HCT116 (cell line): ENCODE results near the gene ITGA7. TPM values are rescaled to one million over a fixed set of nuclear protein-coding genes. Genes with fewer than 3 reads are reported as not detected.

ENCODE experiments used
- ATAC-seq: fragments of 200-7000 bp; cut with Tn5 transposase; 2 replicates; pipeline ENCODE4 v1.9.1; 2020; ENCODE audit warnings: mild to moderate bottlenecking, moderate library complexity
- BruUV-seq: library from RNA; stranded (reverse); fragments of 400-500 nt; replicated peaks from 2 replicates; lab custom pipeline; 2021; lab: Mats Ljungman, UMichigan
- CTCF ChIA-PET: fragments of 300-600 bp; sonication (Branson Sonifier 250); formaldehyde crosslinking; loops from one replicate; lab custom pipeline; 2021; ENCODE audit warnings: antibody characterized with exemption; lab: Charles Lee
- POLR2A ChIA-PET: fragments of 300-600, 350-600 bp; sonication (Branson Sonifier 250); formaldehyde crosslinking; loops from one replicate; lab custom pipeline; 2021; ENCODE audit warnings: antibody characterized with exemption; lab: Charles Lee
- RAD21 ChIA-PET, 2 experiments: fragments of 300-600 bp; sonication (Branson Sonifier 250); formaldehyde crosslinking; loops; one replicate each; lab custom pipeline; 2023; ENCODE audit warnings: low total read pairs in 2 of 2; ENCODE audit not compliant: uncharacterized antibody in 2 of 2, unreplicated experiment in 2 of 2, low non-redundant PET in 1 of 2; lab: Charles Lee
- DNase-seq: peaks from one replicate; pipeline ENCODE4 v3.0.0-alpha.2; 2010; ENCODE audit warnings: low read depth, low spot score
- H2AFZ ChIP-seq: fragments of 200-600 bp; shearing (Covaris generic), sonication (generic); 2 replicates; pipeline ENCODE4 v1.6.1; 2017; ENCODE audit warnings: low read depth, mixed run types, mixed read lengths, antibody characterized with exemption, low read length; ENCODE audit not compliant: poor library complexity, severe bottlenecking
- H3K27ac ChIP-seq: 2 replicates; pipeline ENCODE4 v1.5.1; 2012; ENCODE audit warnings: low read depth, low read length
- H3K27me3 ChIP-seq: fragments of 200-600 bp; sonication (generic); 2 replicates; pipeline ENCODE4 v1.6.1; 2016; ENCODE audit warnings: mixed run types, low read length, mixed read lengths; ENCODE audit not compliant: insufficient read depth
- H3K36me3 ChIP-seq, 2 experiments: fragments of 200-500 bp in 1 of 2; fragments of 200-600 bp in 1 of 2; sonication (Bioruptor generic) in 1 of 2; sonication (generic) in 1 of 2; 2 replicates each; pipeline versions ENCODE4 v1.5.1 to v1.6.1; 2014 to 2016; ENCODE audit warnings: low read length in 2 of 2, inconsistent platforms in 1 of 2, mixed read lengths in 1 of 2, mixed run types in 1 of 2; ENCODE audit not compliant: insufficient read depth in 2 of 2, control insufficient read depth in 1 of 2
- H3K4me1 ChIP-seq, 2 experiments: fragments of 200-600 bp in 1 of 2; sonication (generic) in 1 of 2; 2 replicates each; pipeline versions ENCODE4 v1.5.1 to v1.6.1; 2012 to 2017; ENCODE audit warnings: low read length in 2 of 2, inconsistent platforms in 1 of 2, mild to moderate bottlenecking in 1 of 2, mixed read lengths in 1 of 2, mixed run types in 1 of 2, moderate library complexity in 1 of 2; ENCODE audit not compliant: insufficient read depth in 2 of 2, control insufficient read depth in 1 of 2
- H3K4me2 ChIP-seq: fragments of 200-600 bp; sonication (generic); 2 replicates; pipeline ENCODE4 v1.6.1; 2017; ENCODE audit warnings: mixed run types, low read length, mixed read lengths
- H3K4me3 ChIP-seq, 2 experiments: fragments of 200-600 bp in 1 of 2; sonication (generic) in 1 of 2; replicated peaks in 1 of 2; 2 replicates each; pipeline ENCODE4 v1.5.1; 2011 to 2016; ENCODE audit warnings: low read length in 2 of 2, control low read depth in 1 of 2, low read depth in 1 of 2, mild to moderate bottlenecking in 1 of 2, mixed read lengths in 1 of 2, mixed run types in 1 of 2
- H3K79me2 ChIP-seq: fragments of 200-600 bp; sonication (generic); 2 replicates; pipeline ENCODE4 v1.6.1; 2017; ENCODE audit warnings: mild to moderate bottlenecking, mixed run types, low read length, moderate library complexity, mixed read lengths; ENCODE audit not compliant: insufficient read depth
- H3K9ac ChIP-seq: fragments of 200-600 bp; sonication (generic); 2 replicates; pipeline ENCODE4 v1.6.1; 2016; ENCODE audit warnings: low read length, mixed read lengths
- H3K9me2 ChIP-seq: fragments of 200-600 bp; sonication (generic), shearing (Covaris generic); 2 replicates; pipeline ENCODE4 v1.6.1; 2017; ENCODE audit warnings: mixed run types, mild to moderate bottlenecking, moderate library complexity; ENCODE audit not compliant: insufficient read depth
- H3K9me3 ChIP-seq, 2 experiments: fragments of 200-500 bp in 1 of 2; fragments of 200-600 bp in 1 of 2; sonication (Bioruptor generic) in 1 of 2; sonication (generic) in 1 of 2; 2 replicates each; pipeline ENCODE4 v1.6.1; 2014 to 2017; ENCODE audit warnings: low read length in 2 of 2, mixed read lengths in 2 of 2, inconsistent platforms in 1 of 2, low read depth in 1 of 2, mild to moderate bottlenecking in 1 of 2, mixed run types in 1 of 2, moderate library complexity in 1 of 2; ENCODE audit not compliant: control insufficient read depth in 1 of 2, insufficient read depth in 1 of 2
- H4K20me1 ChIP-seq: fragments of 200-600 bp; sonication (generic), shearing (Covaris generic); 2 replicates; pipeline ENCODE4 v1.6.1; 2017; ENCODE audit warnings: mixed run types, mild to moderate bottlenecking, moderate library complexity; ENCODE audit not compliant: insufficient read depth
- ATF3 ChIP-seq: IDR thresholded peaks from 2 replicates; pipeline ENCODE4 v1.6.1; 2012
- CBX3 ChIP-seq: IDR thresholded peaks from 2 replicates; pipeline ENCODE4 v1.6.1; 2012; ENCODE audit warnings: low read depth
- CEBPB ChIP-seq: IDR thresholded peaks from 2 replicates; pipeline ENCODE4 v1.6.1; 2012; ENCODE audit warnings: low read depth
- CTCF ChIP-seq, 3 experiments: fragments of 200-600 bp in 1 of 3; sonication (generic) in 1 of 3; IDR thresholded peaks in 2 of 3; conservative IDR thresholded peaks in 1 of 3; 2 replicates each; pipeline ENCODE4 v1.5.1; 2012 to 2017; ENCODE audit warnings: low read depth in 2 of 3, low read length in 2 of 3, antibody characterized with exemption in 1 of 3, borderline replicate concordance in 1 of 3, control low read depth in 1 of 3, mild to moderate bottlenecking in 1 of 3, mixed read lengths in 1 of 3, mixed run types in 1 of 3, moderate library complexity in 1 of 3; ENCODE audit not compliant: insufficient read depth in 1 of 3
- EGR1 ChIP-seq: IDR thresholded peaks from 2 replicates; pipeline ENCODE4 v1.6.1; 2012; ENCODE audit warnings: low read depth
- EZH2 ChIP-seq: fragments of 200-600 bp; sonication (generic); IDR thresholded peaks from 2 replicates; pipeline ENCODE4 v1.6.1; 2017; ENCODE audit warnings: antibody characterized with exemption, mixed run types
- EZH2phosphoT487 ChIP-seq: fragments of 200-600 bp; IDR thresholded peaks from 2 replicates; pipeline ENCODE4 v1.6.1; 2018; ENCODE audit warnings: antibody characterized with exemption, borderline replicate concordance
- FOSL1 ChIP-seq: IDR thresholded peaks from 2 replicates; pipeline ENCODE4 v1.6.1; 2012; ENCODE audit warnings: low read depth
- JUND ChIP-seq: IDR thresholded peaks from 2 replicates; pipeline ENCODE4 v1.6.1; 2012
- MAX ChIP-seq: IDR thresholded peaks from 2 replicates; pipeline ENCODE4 v1.6.1; 2012
- POLR2AphosphoS5 ChIP-seq: IDR thresholded peaks from 2 replicates; pipeline ENCODE4 v1.6.1; 2011; ENCODE audit warnings: mild to moderate bottlenecking, low read depth, low read length, moderate library complexity
- RAD21 ChIP-seq: IDR thresholded peaks from 2 replicates; pipeline ENCODE4 v1.6.1; 2012; ENCODE audit warnings: low read depth, mild to moderate bottlenecking
- REST ChIP-seq: IDR thresholded peaks from 2 replicates; pipeline ENCODE4 v1.6.1; 2012; ENCODE audit warnings: low read depth
- SIN3A ChIP-seq: IDR thresholded peaks from 2 replicates; pipeline ENCODE4 v1.6.1; 2012; ENCODE audit warnings: low read depth
- SP1 ChIP-seq: IDR thresholded peaks from 2 replicates; pipeline ENCODE4 v1.6.1; 2012; ENCODE audit warnings: low read depth
- SRF ChIP-seq: IDR thresholded peaks from 2 replicates; pipeline ENCODE4 v1.6.1; 2012; ENCODE audit warnings: low read depth
- TCF7L2 ChIP-seq: IDR thresholded peaks from 2 replicates; pipeline ENCODE4 v1.7.0; 2011; ENCODE audit warnings: borderline replicate concordance, inconsistent platforms; ENCODE audit not compliant: insufficient read depth, insufficient read length; ENCODE audit errors: extremely low read depth
- YY1 ChIP-seq: IDR thresholded peaks from 2 replicates; pipeline ENCODE4 v1.6.1; 2011; ENCODE audit warnings: low read length, low read depth, moderate library complexity, mild to moderate bottlenecking; ENCODE audit not compliant: insufficient replicate concordance; ENCODE audit errors: extremely low read depth
- ZBTB33 ChIP-seq: IDR thresholded peaks from 2 replicates; pipeline ENCODE4 v1.6.1; 2011; ENCODE audit warnings: mild to moderate bottlenecking, low read length, moderate library complexity; ENCODE audit not compliant: insufficient replicate concordance; ENCODE audit errors: extremely low read depth
- ZFX ChIP-seq: fragments of 450-650 bp; IDR thresholded peaks from 2 replicates; pipeline ENCODE4 v1.6.1; 2017
- intact Hi-C: fragments of 100-400 bp; cut with micrococcal nuclease; formaldehyde crosslinking; loops from 2 replicates; pipeline ENCODE4 v1.10.0; 2022
- total RNA-seq: library from RNA; stranded (reverse); gene quantifications from one replicate; pipeline ENCODE4 v1.2.1, GENCODE V29; 2021; ENCODE audit not compliant: unreplicated experiment

The ITGA7 gene
- total RNA-seq, 1 experiment from 2014 or later: 17.8 TPM

GRCh38 chr12:55726971-55727370 lies 19.3 kb upstream of the ITGA7 start:
- H3K79me2 ChIP-seq: peaks cover 22% of the 10 kb centered on the region
- TF ChIP-seq CEBPB (no peak), YY1 (no peak), MAX (no peak), FOSL1 (no peak), SP1 (no peak), ZFX (no peak), ZBTB33 (no peak), EGR1 (no peak), SRF (no peak), EZH2phosphoT487 (no peak), POLR2AphosphoS5 (no peak), JUND (no peak), ATF3 (no peak), RAD21 (no peak), CBX3 (no peak), TCF7L2 (no peak), REST (no peak), CTCF (IDR thresholded peaks at IDR 0.05 in 2 of 3, conservative IDR thresholded peaks at IDR 0.05 in 1 of 3; ENCODE audit: borderline replicate concordance in 1 of 3, insufficient read depth in 1 of 3, low read depth in 2 of 3, low read length in 2 of 3) (no peak), EZH2 (no peak), SIN3A (no peak)
- H3K27ac ChIP-seq: peak overlapping the region; percentile 94
- peak overlapping the region; percentile 88 to 96 for H3K4me3 ChIP-seq
- H3K4me1 ChIP-seq: peaks cover 17 to 45% of the 10 kb centered on the region in 2 experiments
- DNase-seq: no peak
- CTCF ChIA-PET: no interaction called here
- intact Hi-C loops: no loop called here
- peaks cover 9 to 41% of the 10 kb centered on the region in 2 experiments; a peak in 3 of 4 replicates for H3K36me3 ChIP-seq
- no peaks in the 10 kb centered on the region for H3K9me3 ChIP-seq
- H3K9ac ChIP-seq: peak overlapping the region; percentile 93
- BruUV-seq: no TSS peak
- no peak for ATAC-seq
- no peaks in the 10 kb centered on the region for H3K9me2 ChIP-seq
- H3K27me3 ChIP-seq: no peaks in the 10 kb centered on the region
- no peak overlapping the region for H2AFZ ChIP-seq
- POLR2A ChIA-PET: no interaction called here
- no peaks in the 10 kb centered on the region for H4K20me1 ChIP-seq
- peak overlapping the region; percentile 95 for H3K4me2 ChIP-seq
- RAD21 ChIA-PET: no interaction called here
